Dermis microvascular lymphatic vessel endothelial cell (primary cell): ENCODE results near the gene CCDC112. TPM values are rescaled to one million over a fixed set of nuclear protein-coding genes. Genes with fewer than 3 reads are reported as not detected.
"Not testable (repeated sequence)": the region's sequence is repeated elsewhere in the genome, so short reads cannot be mapped to it uniquely, and the experiment has no call there.

Experiments used
- DNase-seq, 2 donors: peaks; one replicate each; pipeline versions ENCODE4 v3.0.0 to v3.0.0-alpha.2; 2010; ENCODE audit warnings: low read depth in 2 of 2
- total RNA-seq: library from RNA; depleted of rRNA; stranded (reverse); fragments of >200 nt; gene quantifications from 2 replicates; pipeline ENCODE4 v1.2.1, GENCODE V29; 2014

CCDC112 gene
- total RNA-seq, 1 donor from 2014 or later = 1.4 TPM

DNA sequence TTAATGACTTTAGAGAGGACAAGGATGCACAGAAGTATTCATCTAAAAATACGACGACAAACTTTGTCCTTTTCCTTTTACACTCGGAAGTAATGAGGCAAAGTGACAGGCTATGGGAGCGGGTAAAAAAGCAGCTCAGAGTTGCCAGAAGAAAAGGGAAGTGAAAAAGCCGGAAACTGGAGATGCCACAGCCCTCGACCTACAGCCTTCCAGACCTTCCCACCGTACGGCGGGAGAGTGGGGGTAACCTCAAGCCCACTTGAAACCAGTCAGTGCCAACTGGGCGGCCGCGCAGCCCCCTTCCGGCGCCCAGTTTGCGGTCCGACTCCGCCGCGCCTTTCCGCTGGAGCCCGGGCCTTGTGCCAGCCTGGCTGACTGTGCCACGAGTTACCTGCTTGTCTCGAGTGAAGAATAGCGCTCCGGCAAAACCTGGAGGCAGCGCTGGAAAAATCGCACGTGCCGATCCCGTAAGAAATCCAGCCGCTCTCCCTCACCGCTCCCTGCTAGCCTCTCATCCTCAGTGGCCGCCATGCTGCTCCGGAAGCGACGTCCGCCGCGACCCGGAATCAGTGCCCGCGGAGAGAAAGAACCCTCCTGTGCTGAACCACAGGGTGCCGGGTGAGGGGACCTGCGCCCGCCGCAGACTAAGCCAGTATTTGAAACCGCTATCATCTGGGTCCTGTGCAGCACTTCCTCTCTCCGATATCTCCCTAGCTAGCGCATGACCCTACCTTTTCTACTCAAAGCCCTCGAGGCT is 34.0 kb downstream of the CCDC112 start, which contains the start of gene PGGT1B:
Gene PGGT1B, minus strand, starts transcription at position 557 of the 757 bp plus-strand sequence. Its CDS starts 26 bp downstream, at position 531.
- DNase-seq = peak; percentile 36 to 69

DNA sequence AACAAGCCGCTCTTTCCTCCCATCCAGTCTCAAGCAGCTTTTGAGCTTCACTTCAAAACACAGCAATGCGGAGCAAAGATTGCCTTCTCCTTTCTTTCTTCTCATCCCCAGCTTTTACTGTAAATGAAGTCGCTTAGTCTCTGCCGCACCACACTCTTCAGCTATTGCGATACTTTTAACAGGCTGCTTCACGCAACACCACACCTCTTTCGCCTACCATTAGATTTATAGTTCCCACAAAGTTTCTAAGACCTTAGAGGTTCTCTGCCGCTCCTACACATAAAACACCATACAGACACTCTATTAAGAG is 34.5 kb downstream of the CCDC112 start:
- peak in 1 of 2 donors; percentile 17 for DNase-seq

DNA sequence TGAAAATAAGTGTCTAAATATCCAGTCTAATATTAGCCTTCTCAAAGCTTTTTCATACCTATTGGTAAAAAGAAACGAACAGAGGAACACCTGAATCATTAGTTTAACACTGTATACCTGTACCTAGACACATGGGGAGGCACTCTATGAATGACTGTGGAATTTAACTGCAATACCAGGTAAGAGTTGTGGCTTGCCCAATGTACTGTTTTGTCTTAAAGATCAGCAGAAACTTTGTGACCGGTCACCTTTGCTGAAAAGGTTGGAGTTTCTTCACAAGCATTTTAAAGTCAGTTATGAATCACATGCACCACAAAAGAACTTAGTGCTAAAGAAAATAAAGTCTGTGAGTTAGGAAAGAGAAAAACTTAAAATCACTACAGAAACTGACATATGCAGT is 36.2 kb downstream of the CCDC112 start:
- DNase-seq = no peak

DNA sequence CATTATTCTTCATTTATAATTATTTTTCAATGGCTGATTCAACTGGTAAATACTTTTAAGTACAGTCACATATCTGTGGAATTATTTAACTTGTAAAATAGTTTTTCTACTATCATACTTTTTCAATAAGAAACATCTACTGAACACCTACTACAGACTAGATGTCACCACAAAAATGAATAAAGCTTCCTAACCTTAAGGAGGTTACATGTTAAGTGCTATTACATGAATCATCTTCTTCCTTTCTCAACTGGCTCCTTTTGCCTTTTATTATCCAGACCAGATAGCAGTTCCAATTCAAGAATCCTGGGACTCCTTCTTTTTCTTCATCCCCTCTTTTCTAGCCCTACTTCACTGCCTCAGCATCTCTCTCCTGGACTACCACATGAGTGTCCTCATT is 38.5 kb downstream of the CCDC112 start:
- no peak for DNase-seq

DNA sequence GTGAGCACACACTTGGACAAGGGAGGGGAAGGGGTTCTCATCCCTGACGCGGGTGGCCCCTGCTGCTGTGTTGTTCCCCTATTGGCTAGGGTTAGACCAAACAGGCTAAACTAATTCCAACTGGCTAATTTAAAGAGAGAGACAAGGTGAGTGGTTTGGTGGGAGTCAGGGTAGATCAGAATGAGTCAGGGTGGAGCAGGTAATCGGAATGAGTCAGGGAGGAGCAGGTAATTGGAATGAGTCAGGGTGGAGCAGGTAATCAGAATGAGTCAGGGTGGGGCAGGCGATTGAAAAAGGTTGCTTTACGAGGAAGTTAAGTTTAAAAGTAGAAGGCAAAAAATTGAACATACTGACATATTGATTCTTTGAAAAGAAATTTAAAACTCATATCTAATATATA is 47.1 kb downstream of the CCDC112 start:
- DNase-seq = not testable (repeated sequence)

DNA sequence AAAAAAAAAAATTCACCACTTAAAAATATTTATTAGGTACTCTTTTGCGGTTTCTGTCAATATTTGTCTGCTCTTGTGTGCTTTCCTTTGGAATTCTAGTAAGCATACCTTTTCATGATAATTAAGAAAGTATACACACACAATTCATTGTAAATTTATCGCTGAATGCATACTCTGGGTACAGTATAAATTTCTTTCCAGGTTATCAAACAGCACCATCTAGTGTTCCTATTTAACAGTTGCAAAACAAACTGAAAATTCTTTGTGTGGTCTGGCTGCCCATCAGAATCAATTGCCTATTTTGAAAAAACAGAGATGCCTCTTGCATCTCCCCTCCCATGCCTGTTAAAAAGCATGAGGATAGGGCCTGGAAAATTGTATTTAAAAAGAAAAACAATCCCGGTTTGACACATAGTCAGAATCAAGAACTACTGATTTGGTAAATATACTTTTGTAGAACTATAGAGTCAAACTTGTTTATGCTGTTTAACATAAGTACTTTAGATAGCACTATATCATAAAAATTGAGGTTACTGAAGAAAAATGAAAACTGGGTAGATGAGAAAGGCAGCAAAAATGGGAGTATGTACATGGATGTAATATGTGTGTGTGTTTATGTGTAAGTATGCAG is 50.0 kb downstream of the CCDC112 start:
- peak in 1 of 2 donors; percentile 51 for DNase-seq

DNA sequence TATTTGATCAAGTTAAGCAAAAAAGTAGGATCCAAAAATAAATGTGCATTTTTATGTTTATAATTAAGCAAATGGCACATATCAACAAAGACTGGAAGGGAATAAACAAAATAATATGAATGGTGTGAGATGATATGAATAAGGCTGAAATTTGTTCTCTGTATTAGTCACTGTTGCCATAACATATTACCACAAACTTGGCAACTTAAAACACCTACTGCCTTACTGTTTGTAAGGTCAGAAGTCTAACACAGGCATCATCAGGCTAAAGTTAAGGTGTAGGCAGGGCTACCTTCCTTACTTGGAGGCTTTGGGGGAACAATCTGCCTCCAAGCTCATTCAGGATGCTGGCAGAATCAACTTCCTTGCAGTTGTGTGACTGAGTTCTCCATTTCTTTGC is 53.0 kb downstream of the CCDC112 start:
- peak in 1 of 2 donors; percentile 4 for DNase-seq

DNA sequence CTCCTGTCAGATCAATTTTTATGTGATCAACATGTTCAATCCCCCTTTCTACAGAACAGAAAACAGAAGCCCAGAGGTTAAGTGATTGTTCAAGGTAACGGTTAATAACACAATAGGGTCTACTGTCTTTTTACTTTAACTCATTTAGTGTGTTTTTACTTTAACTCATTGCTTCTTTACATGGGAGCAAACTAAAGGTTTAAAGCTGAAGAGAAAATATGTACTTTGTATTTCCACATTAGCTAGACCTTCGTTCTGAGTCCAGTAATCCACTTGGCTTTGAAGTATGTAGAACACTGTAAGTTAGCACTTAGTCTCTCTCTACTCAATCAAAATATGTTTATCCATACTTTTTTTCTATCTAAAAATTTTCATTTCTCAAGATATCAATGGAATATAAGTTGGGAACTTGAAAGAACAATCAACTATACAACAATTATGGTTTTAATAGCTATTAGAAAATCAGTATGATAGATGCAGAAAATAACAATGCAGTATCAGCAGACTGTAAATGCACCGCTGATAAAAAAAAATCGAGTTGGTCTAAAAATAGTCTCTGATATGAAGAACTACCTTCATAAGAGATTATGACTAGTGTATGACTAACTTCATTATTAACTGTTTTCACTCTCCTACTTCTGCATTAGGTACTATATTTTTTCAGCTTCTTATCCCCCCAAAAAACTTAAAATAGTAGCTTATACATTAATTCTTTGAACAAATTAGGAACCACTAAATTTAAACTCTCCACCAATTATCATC is 54.4 kb downstream of the CCDC112 start:
- no peak for DNase-seq

DNA sequence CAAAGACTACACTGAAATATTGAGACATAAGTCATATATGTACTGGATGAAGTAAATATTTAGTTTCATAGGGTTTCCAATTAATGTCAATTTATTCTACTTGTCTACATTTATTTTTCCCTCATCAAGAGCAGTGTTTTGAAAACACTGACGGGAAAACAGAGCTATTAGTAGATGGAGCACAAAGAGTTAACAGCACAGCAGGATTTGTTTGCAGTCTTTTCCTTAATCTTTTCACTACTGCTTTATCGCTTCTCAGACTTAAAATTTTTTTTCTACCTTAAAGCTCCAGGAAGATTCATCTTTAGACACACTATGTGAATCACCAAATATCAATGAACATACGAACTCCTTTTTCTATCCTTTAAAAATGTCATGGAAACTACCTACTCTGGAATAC is 59.4 kb downstream of the CCDC112 start:
- DNase-seq = no peak

DNA sequence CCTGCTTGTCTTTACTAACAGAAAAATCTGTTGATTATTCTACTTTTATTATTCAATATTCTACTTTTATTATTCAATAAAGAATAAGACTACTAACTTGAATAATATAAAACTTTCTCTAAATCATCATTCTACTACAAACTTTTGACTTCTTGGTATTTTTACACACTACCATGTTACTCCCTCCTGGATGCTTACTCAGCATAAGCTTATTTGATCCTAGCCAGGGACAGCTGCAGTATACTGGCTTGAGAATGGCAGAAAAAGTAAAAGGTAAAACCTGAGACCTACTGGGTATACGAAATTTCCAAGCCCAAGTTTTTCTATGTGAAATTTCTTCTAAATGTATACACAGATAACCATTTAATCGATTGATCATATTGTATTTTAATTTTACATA is 59.9 kb downstream of the CCDC112 start:
- no peak for DNase-seq

DNA sequence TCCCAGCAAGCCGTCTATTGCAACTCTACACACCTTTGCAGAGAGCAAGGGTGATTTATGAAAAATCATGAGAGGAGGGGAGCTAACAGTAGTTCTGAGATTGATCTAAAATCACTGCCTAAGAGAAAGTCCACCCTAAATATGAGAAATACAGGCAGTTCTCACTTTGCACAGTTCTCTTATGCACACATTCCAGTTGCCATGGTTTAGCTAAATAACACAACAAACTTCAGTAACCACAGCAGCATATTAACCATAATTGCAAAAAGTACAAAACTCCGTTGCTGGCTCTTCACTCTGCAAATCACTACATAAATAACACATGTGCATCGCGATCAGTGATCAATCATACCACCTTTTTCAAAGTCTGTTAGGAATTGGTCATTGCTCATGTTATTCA is 64.9 kb downstream of the CCDC112 start:
- DNase-seq = no peak

DNA sequence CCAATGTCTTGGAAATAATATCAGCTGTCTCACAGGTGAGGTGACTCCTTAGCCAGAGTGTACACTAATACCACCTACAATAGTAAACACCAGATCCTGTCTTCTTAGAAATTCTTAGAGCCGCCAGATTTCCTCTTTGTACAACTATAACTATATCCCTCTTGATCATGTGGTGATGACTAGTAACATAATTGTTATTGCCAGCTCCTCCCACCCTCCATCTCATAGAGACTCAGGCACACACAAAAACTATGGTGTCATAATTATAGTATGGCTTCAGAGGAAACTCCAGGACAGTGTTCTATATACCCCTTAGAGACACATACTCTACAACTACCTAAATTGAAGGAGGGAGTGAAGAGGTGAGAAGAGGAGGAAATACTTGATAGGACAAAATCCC is 66.8 kb downstream of the CCDC112 start:
- no peak for DNase-seq

DNA sequence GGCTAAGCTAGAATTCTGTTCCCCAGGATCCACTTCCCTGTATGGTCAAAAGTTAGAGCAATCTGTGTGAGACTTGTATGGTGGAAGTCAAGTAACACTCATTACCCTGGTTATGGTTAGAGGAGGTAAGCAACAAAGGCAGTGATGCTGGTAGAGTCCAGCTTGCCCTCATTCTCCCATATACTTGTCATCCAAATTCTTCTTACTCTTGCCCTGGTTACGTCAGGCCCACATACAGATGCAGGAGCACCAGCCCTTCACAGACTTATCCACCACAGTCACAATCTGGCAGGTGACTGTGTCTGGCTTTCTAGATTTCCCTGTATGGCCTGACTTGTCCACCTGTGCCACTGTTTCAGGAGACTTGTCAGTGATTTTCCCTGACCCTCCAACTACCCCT is 69.2 kb downstream of the CCDC112 start:
- DNase-seq = no peak

Other genes with a start within 250 kb of the CCDC112 start
- gene TRIM36, start 126.7 kb downstream of the CCDC112 start, total RNA-seq = 0.25 and 0.26 TPM in 2 replicates
- gene PGGT1B, start 33.8 kb downstream of the CCDC112 start, total RNA-seq = 14.5 and 17.4 TPM in 2 replicates
- gene FEM1C, start 248.1 kb upstream of the CCDC112 start, total RNA-seq = 10.9 and 12.5 TPM in 2 replicates